Measurements from ENCODE around the gene S100Z.
"Not testable (repeated sequence)": the region's sequence is repeated elsewhere in the genome, so short reads cannot be mapped to it uniquely, and the experiment has no call there.

The S100Z gene

GRCh38 chr5:76831110-76831452 is 18.7 kb upstream of the S100Z start:
- DNase-seq = peak; percentile 49

GRCh38 chr5:76836181-76836580 is 13.6 kb upstream of the S100Z start:
- DNase-seq = no peak

- no peak for DNase-seq
These were observed 13.2 kb upstream of the S100Z start for GRCh38 chr5:76836585-76836984.

GRCh38 chr5:76838481-76839261 is 11.1 kb upstream of the S100Z start:
- no peak for DNase-seq

- peak; percentile 27 for DNase-seq
These were observed 8.5 kb upstream of the S100Z start for GRCh38 chr5:76841361-76841760.

GRCh38 chr5:76845890-76846289 is 3.9 kb upstream of the S100Z start:
- DNase-seq = no peak

- DNase-seq = peak; percentile 54
These were observed 830 bp downstream of the S100Z start for GRCh38 chr5:76850543-76851145.

- DNase-seq = peak; percentile 33
These were observed 2.0 kb downstream of the S100Z start for GRCh38 chr5:76851728-76852369.

GRCh38 chr5:76852772-76853171 is 3.0 kb downstream of the S100Z start:
- no peak for DNase-seq

- peak; percentile 40 for DNase-seq
These were observed 3.9 kb downstream of the S100Z start for GRCh38 chr5:76853741-76854140.

- no peak for DNase-seq
These were observed 4.8 kb downstream of the S100Z start for GRCh38 chr5:76854644-76855043.

GRCh38 chr5:76855501-76855900 is 5.7 kb downstream of the S100Z start:
- DNase-seq = not testable (repeated sequence)

GRCh38 chr5:76855961-76856360 is 6.1 kb downstream of the S100Z start:
- DNase-seq = peak; percentile 84

GRCh38 chr5:76856800-76857199 is 7.0 kb downstream of the S100Z start:
- DNase-seq = not testable (repeated sequence)

- peak; percentile 43 for DNase-seq
These were observed 9.9 kb downstream of the S100Z start for GRCh38 chr5:76859591-76860247.

- DNase-seq = no peak
These were observed 11.8 kb downstream of the S100Z start for GRCh38 chr5:76861612-76862011.

- no peak for DNase-seq
These were observed 13.2 kb downstream of the S100Z start for GRCh38 chr5:76863001-76863400.

- no peak for DNase-seq
These were observed 16.7 kb downstream of the S100Z start for GRCh38 chr5:76866503-76866902.

- no peak for DNase-seq
These were observed 17.2 kb downstream of the S100Z start for GRCh38 chr5:76867038-76867437.

GRCh38 chr5:76867827-76868693 is 18.2 kb downstream of the S100Z start:
- peak; percentile 68 for DNase-seq

GRCh38 chr5:76870046-76870445 is 20.2 kb downstream of the S100Z start:
- no peak for DNase-seq

GRCh38 chr5:76874088-76874581 is 24.3 kb downstream of the S100Z start:
- no peak for DNase-seq

Measured in inflammatory macrophage treated with lipopolysaccharide for 4 hours (primary cell).